GM13976 (cell line): ENCODE measurements around the gene CDC42EP4.

Experiments
- DNase-seq: peaks from one replicate; pipeline ENCODE4 v3.0.0; 2012; ENCODE audit warnings: low spot score
- CTCF ChIP-seq: IDR thresholded peaks from 2 replicates; pipeline ENCODE4 v1.5.1; 2012; ENCODE audit warnings: borderline replicate concordance, mild to moderate bottlenecking; ENCODE audit not compliant: insufficient read depth; ENCODE audit errors: extremely low read depth, missing control alignments, control extremely low read depth
- in situ Hi-C: fragments of 300-500 bp; cut with MboI; formaldehyde crosslinking; loops from one replicate; pipeline ENCODE4 v1.12.0; 2022; ENCODE audit warnings: low sequenced_read_pairs, mixed read lengths, inconsistent platforms; ENCODE audit not compliant: unreplicated experiment

CDC42EP4 gene

GRCh38 chr17:73357981-73358380 lies 46.2 kb upstream of the CDC42EP4 start:
- in situ Hi-C loops = loop anchor here (25.0 kb wide), 2 partner anchors 621 to 796 kb away; no protein-coding TSS in a partner anchor

GRCh38 chr17:73357318-73357717 lies 45.5 kb upstream of the CDC42EP4 start:
- DNase-seq = no peak
- no peak for TF ChIP-seq CTCF
- in situ Hi-C loops = loop anchor here (25.0 kb wide), 2 partner anchors 620 to 795 kb away; no protein-coding TSS in a partner anchor

More at GRCh38 chr17:73357981-73358380, 46.2 kb upstream of the CDC42EP4 start:
- no peak for DNase-seq
- TF ChIP-seq CTCF = no peak

DNA sequence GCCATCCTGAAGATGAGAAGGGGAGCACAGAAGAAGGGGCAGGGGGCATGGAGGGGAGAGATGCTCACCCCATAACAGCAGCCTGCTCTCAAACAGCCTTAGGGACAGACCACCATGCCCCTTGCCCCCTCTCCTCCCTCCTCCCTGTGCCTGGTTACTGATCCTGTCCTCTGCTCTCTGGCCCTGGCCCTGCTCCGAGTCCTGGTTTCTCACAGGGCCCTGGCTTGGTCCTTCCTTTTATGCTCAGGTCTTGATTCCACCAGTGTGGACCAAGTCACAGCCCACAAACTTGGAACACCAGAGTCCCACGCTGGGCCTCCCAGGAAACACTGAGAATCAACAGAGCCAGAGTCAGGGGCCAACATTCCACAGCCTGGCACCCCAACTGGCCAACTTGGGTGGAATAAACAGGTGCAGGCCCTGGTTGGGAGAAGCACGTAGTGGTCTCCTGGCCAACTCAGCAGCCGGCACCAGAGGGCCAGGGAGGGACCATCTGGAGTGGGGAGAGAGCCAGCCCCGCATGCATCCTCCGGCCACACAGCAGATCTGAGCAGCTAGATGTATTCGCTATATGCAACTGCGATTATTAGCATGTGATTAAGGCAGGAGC lies 44.9 kb upstream of the CDC42EP4 start:
- in situ Hi-C loops = loop anchor here (25.0 kb wide), 2 partner anchors 619 to 794 kb away; no protein-coding TSS in a partner anchor
- DNase-seq = no peak

DNA sequence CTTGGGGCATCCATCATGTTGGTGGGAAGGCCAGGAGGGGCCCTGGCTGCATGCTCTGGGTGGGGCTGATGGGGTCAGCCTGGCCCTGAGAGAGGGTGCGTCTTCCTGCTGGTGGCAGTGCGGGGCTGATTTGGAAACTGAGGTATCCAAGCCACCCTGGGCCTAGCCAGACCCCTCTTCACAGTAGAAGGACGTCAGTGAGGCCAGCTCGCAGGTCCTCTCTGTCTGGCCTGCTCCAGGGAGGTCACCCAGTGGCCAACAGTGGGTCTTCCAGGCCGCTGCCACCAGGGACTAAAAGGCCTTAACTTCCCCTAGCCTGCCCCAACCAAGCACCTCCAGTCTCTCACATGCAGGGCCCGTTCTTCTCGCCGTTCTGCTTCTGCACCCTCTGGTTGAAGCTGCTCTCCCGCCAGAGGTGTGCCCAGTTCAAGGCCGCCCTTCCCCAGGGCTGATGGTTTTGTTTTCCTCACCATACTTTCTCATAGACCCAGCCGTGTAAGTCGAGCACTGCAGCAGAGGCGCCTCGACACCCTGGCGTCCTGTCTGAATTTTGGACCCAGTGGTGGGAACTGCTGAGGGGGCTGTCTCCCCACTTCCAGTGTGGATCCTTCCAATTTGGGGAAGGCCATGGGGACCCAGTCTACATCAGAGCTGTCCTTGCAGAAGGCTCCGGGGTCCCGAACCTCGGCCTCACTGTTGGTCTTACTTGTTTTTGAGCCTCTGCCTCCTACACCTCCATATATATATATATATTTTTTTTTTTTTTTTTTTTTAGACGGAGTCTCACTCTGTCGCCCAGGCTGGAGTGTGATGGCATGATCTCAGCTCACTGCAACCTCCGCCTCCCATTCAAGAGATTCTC lies 42.9 kb upstream of the CDC42EP4 start:
- in situ Hi-C loops = loop anchor here (25.0 kb wide), 2 partner anchors 617 to 792 kb away; no protein-coding TSS in a partner anchor
- no peak for TF ChIP-seq CTCF
- DNase-seq = no peak

More for the DNA sequence above, 44.9 kb upstream of the CDC42EP4 start:
- no peak for TF ChIP-seq CTCF

DNA sequence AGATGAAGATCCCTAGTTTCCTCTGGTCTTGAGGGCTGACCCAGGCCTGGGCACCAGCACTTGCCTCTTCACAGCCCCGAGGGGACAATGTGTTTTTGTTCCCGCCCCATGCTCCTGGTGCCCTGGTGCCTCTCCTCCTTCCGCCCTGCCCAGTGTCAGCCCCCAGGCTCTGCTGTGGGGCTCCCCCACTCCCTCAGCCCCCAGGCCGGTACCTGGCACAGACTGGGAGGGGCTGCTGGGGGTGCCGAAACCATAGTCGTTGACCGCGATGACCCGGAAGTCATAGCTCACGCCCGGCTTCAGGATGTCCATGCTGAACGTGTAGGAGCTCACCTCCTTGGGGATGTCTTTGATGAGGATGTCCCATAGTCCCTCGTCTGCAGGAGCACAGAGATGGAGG lies 40.5 kb upstream of the CDC42EP4 start:
- no peak for TF ChIP-seq CTCF
- in situ Hi-C loops = loop anchor here (25.0 kb wide), 2 partner anchors 615 to 790 kb away; no protein-coding TSS in a partner anchor
- DNase-seq = no peak

DNA sequence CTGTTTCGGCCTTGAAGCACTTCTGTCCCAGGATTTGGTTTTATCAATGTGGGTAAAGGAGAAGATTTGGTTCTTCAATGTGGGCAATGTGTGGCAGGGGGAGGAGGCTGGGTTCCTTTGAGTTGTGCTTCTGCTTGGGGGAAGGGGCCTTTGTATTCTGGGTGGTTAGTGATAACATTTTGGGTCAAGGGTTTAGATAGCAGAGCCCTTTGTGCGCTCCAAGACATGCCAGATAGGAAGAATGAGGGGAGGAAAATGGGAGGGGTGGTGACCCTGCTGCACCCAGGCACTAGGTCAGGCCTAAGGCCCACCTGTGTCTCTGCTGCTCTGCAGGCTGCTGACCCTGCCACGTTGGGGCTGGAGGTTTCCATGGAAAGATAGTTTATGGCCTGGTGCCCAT lies 40.0 kb upstream of the CDC42EP4 start:
- no peak for DNase-seq
- TF ChIP-seq CTCF = no peak
- in situ Hi-C loops = loop anchor here (25.0 kb wide), 2 partner anchors 614 to 789 kb away; no protein-coding TSS in a partner anchor
